ENCODE data around the gene HLA-DMB. TPM values are rescaled to one million over a fixed set of nuclear protein-coding genes. Genes with fewer than 3 reads are reported as not detected.
A peak's percentile ranks its signal among the peaks of the same experiment; 100 is the strongest.

Gene HLA-DMB
- total RNA-seq = 1 to 10 TPM; 3.5 to 3.6 TPM

GRCh38 chr6:32940656-32941213 lies at the start of gene HLA-DMB:
Gene HLA-DMB (minus strand): TSS chr6:32941028. CDS start chr6:32940807, 221 bp downstream.
- H3K4me1 Mint-ChIP-seq (ENCODE audit: low read depth) = peaks cover 64% of the 10 kb centered on the region
- CTCF ChIA-PET = interaction anchor here (0.8 to 15.9 kb wide), 9 partner anchors 10 to 102 kb away, joined by 3 to 372 read pairs (median 8); partner anchors contain the start of genes BRD2, HLA-DMA, TAP1 and TAP2
- ATAC-seq (peak; percentile 76), DNase-seq (peak; percentile 69)
- H3K27ac Mint-ChIP-seq = peak within 1 kb of the TSS; percentile 97
- TF ChIP-seq CTCF (IDR thresholded peaks at IDR 0.05) = no peak
- H3K9me3 Mint-ChIP-seq = peaks cover 5% of the 10 kb centered on the region
- POLR2A ChIA-PET = interaction anchor here (1.5 to 15.8 kb wide), 3 partner anchors 12 to 35 kb away, joined by 5 to 392 read pairs (median 8); partner anchors contain the start of genes BRD2 and HLA-DMA
- H3K36me3 Mint-ChIP-seq (ENCODE audit: low read depth) = no peaks in the 10 kb centered on the region
- H3K4me3 Mint-ChIP-seq = peak within 1 kb of the TSS; percentile 77
- no peaks in the 10 kb centered on the region for H3K27me3 Mint-ChIP-seq
- intact Hi-C loops (cut with micrococcal nuclease) = loop anchor here (2.0 kb wide), 1 partner anchor 28 kb away; the partner anchor contains the start of gene BRD2

GRCh38 chr6:32989368-32989767 lies 48.5 kb upstream of the HLA-DMB start:
- H3K36me3 Mint-ChIP-seq (ENCODE audit: low read depth) = no peaks in the 10 kb centered on the region
- peaks cover 11% of the 10 kb centered on the region for H3K4me1 Mint-ChIP-seq (ENCODE audit: low read depth)
- H3K9me3 Mint-ChIP-seq = no peaks in the 10 kb centered on the region
- no peaks in the 10 kb centered on the region for H3K27me3 Mint-ChIP-seq
- no peak overlapping the region for H3K27ac Mint-ChIP-seq
- no peak for TF ChIP-seq CTCF (IDR thresholded peaks at IDR 0.05)
- intact Hi-C loops (cut with micrococcal nuclease) = no loop called here
- no peak overlapping the region for H3K4me3 Mint-ChIP-seq
- DNase-seq (no peak), ATAC-seq (peak; percentile 52)
- ChIA-PET CTCF (interaction anchor here (0.8 to 14.8 kb wide), 7 partner anchors 21 to 151 kb away, joined by 3 to 364 read pairs (median 4); partner anchors contain the start of genes BRD2, HLA-DMB and TAP2), POLR2A (interaction anchor here (0.6 to 25.7 kb wide), 3 partner anchors 11 to 84 kb away, joined by 3 to 852 read pairs (median 15); partner anchors contain the start of genes BRD2 and HLA-DMA)

GRCh38 chr6:32984622-32985389 lies 44.0 kb upstream of the HLA-DMB start:
- Mint-ChIP-seq H3K36me3 (ENCODE audit: low read depth) (peaks cover 22% of the 10 kb centered on the region), H3K4me1 (ENCODE audit: low read depth) (peaks cover 18% of the 10 kb centered on the region), H3K27me3 (no peaks in the 10 kb centered on the region), H3K27ac (peak overlapping the region; percentile 68), H3K9me3 (no peaks in the 10 kb centered on the region), H3K4me3 (no peak overlapping the region)
- ChIA-PET CTCF (interaction anchor here (0.6 to 14.8 kb wide), 69 partner anchors 8 to 273 kb away, joined by 3 to 364 read pairs (median 7); partner anchors contain the start of genes BRD2, HLA-DMA, HLA-DMB and HLA-DPA1), POLR2A (interaction anchor here (0.7 to 25.7 kb wide), 11 partner anchors 17 to 149 kb away, joined by 3 to 852 read pairs (median 4); partner anchors contain the start of genes BRD2, HLA-DMA, HLA-DMB and PSMB8)
- ATAC-seq (peak; percentile 84), DNase-seq (peak; percentile 98)
- intact Hi-C loops (cut with micrococcal nuclease) = loop anchor here (2.0 kb wide), 2 partner anchors 54 to 100 kb away; no protein-coding TSS in a partner anchor
- TF ChIP-seq CTCF (IDR thresholded peaks at IDR 0.05) = peak; percentile 92

GRCh38 chr6:32983964-32984621 lies 43.3 kb upstream of the HLA-DMB start:
- Mint-ChIP-seq H3K27me3 (no peaks in the 10 kb centered on the region), H3K9me3 (no peaks in the 10 kb centered on the region), H3K36me3 (ENCODE audit: low read depth) (peaks cover 29% of the 10 kb centered on the region), H3K4me3 (no peak overlapping the region), H3K27ac (peak overlapping the region; percentile 68), H3K4me1 (ENCODE audit: low read depth) (peaks cover 17% of the 10 kb centered on the region)
- CTCF ChIA-PET = interaction anchor here (0.6 to 14.8 kb wide), 67 partner anchors 9 to 272 kb away, joined by 3 to 364 read pairs (median 7); partner anchors contain the start of genes BRD2, HLA-DMA, HLA-DMB and HLA-DPA1
- ATAC-seq = peak; percentile 9
- no peak for TF ChIP-seq CTCF (IDR thresholded peaks at IDR 0.05)
- DNase-seq = no peak
- POLR2A ChIA-PET = interaction anchor here (0.7 to 25.7 kb wide), 12 partner anchors 18 to 149 kb away, joined by 3 to 852 read pairs (median 4); partner anchors contain the start of genes BRD2, HLA-DMA, HLA-DMB and PSMB8
- intact Hi-C loops (cut with micrococcal nuclease) = loop anchor here (2.0 kb wide), 2 partner anchors 53 to 99 kb away; no protein-coding TSS in a partner anchor
